HepG2 (cell line): ENCODE data around the gene SNX13. TPM values are rescaled to one million over a fixed set of nuclear protein-coding genes. Genes with fewer than 3 reads are reported as not detected.

Experiments
- ATF7 ChIP-seq, 2 experiments: fragments of 450-650 bp in 1 of 2; sonication (generic) in 1 of 2; formaldehyde crosslinking in 1 of 2; IDR thresholded peaks; 2 replicates each; pipeline versions ENCODE4 v1.4.0 to v1.6.1; 2016 to 2020; ENCODE audit warnings: antibody characterized with exemption in 1 of 2, mild to moderate bottlenecking in 1 of 2, missing genetic modification reagents in 1 of 2
- DNMT3B ChIP-seq: conservative IDR thresholded peaks from 2 replicates; pipeline ENCODE4 v1.6.1; 2016; ENCODE audit warnings: missing biosample characterization, control low read depth
- FOXO1 ChIP-seq: sonication (generic); formaldehyde crosslinking; IDR thresholded peaks from 2 replicates; pipeline ENCODE4 v1.4.0; 2020; ENCODE audit warnings: missing genetic modification reagents
- GATAD1 ChIP-seq: IDR thresholded peaks from 2 replicates; pipeline ENCODE4 v1.6.1; 2016; ENCODE audit warnings: missing genetic modification reagents, missing compliant biosample characterization
- IKZF1 ChIP-seq: fragments of 450-650 bp; IDR thresholded peaks from 2 replicates; pipeline ENCODE4 v1.7.1; 2016
- NFIC ChIP-seq: IDR thresholded peaks from 2 replicates; pipeline ENCODE4 v1.6.1; 2012; ENCODE audit warnings: mild to moderate bottlenecking, low read length, inconsistent platforms
- SMAD1 ChIP-seq: sonication (generic); formaldehyde crosslinking; IDR thresholded peaks from 2 replicates; pipeline ENCODE4 v1.4.0; 2020; ENCODE audit warnings: missing genetic modification reagents, low read depth, mild to moderate bottlenecking, borderline replicate concordance
- SNAI1 ChIP-seq: sonication (generic); formaldehyde crosslinking; IDR thresholded peaks from 2 replicates; pipeline ENCODE4 v1.5.0; 2020; ENCODE audit warnings: mild to moderate bottlenecking, missing genetic modification reagents, borderline replicate concordance
- ZBTB3 ChIP-seq: sonication (generic); formaldehyde crosslinking; IDR thresholded peaks from 2 replicates; pipeline ENCODE4 v1.4.0; 2020; ENCODE audit warnings: low read depth, mild to moderate bottlenecking, moderate library complexity, missing genetic modification reagents, borderline replicate concordance
- ZIK1 ChIP-seq: sonication (generic); formaldehyde crosslinking; IDR thresholded peaks from 2 replicates; pipeline ENCODE4 v1.5.0; 2020; ENCODE audit warnings: mild to moderate bottlenecking, low read depth, missing genetic modification reagents, borderline replicate concordance
- ZKSCAN8 ChIP-seq: IDR thresholded peaks from 2 replicates; pipeline ENCODE4 v1.6.1; 2016; ENCODE audit warnings: borderline replicate concordance, missing genetic modification reagents, missing compliant biosample characterization
- ZNF10 ChIP-seq: sonication (generic); formaldehyde crosslinking; IDR thresholded peaks from 2 replicates; pipeline ENCODE4 v1.4.0; 2020; ENCODE audit warnings: mild to moderate bottlenecking, low read depth, missing genetic modification reagents, borderline replicate concordance
- ZNF180 ChIP-seq: sonication (generic); formaldehyde crosslinking; IDR thresholded peaks from 2 replicates; pipeline ENCODE4 v1.4.0; 2020; ENCODE audit warnings: low read depth, missing genetic modification reagents, borderline replicate concordance
- ZNF234 ChIP-seq: sonication (generic); formaldehyde crosslinking; conservative IDR thresholded peaks from 2 replicates; pipeline ENCODE4 v1.5.1; 2020; ENCODE audit warnings: mild to moderate bottlenecking, missing genetic modification reagents
- ZNF33B ChIP-seq: sonication (generic); formaldehyde crosslinking; IDR thresholded peaks from 2 replicates; pipeline ENCODE4 v1.5.1; 2020; ENCODE audit warnings: mild to moderate bottlenecking, missing genetic modification reagents
- ZNF446 ChIP-seq: sonication (generic); formaldehyde crosslinking; IDR thresholded peaks from 2 replicates; pipeline ENCODE4 v1.5.0; 2020; ENCODE audit warnings: mild to moderate bottlenecking, missing genetic modification reagents
- ZSCAN29 ChIP-seq: sonication (generic); formaldehyde crosslinking; conservative IDR thresholded peaks from 2 replicates; pipeline ENCODE4 v1.4.0; 2020; ENCODE audit warnings: mild to moderate bottlenecking, missing genetic modification reagents
- polyA plus RNA-seq, 8 experiments: library from polyadenylated mRNA; depleted of rRNA in 3 of 8; stranded (reverse) in 7 of 8; unstranded in 1 of 8; fragments of >200 nt; fragmentation: Illumina TruSeq in 4 of 8; extraction: Trizol in 4 of 8; gene quantifications; 2 replicates each; pipeline versions ENCODE4 v1.2.1 to v1.2.3, GENCODE V29; 2011 to 2016; ENCODE audit warnings: low read depth in 4 of 8, missing spikeins in 1 of 8, mixed read lengths in 1 of 8; ENCODE audit not compliant: insufficient read depth in 1 of 8
- total RNA-seq, 5 experiments: library from RNA; depleted of rRNA; stranded (reverse); fragments of >200 nt; fragmentation: Illumina TruSeq; extraction: Trizol; gene quantifications; 2 replicates each; pipeline ENCODE4 v1.2.3, GENCODE V29; 2016; ENCODE audit warnings: low read depth in 1 of 5
- TF ChIP-seq, protein P1 (sequence below): sonication (generic); formaldehyde crosslinking; IDR thresholded peaks from 2 replicates; pipeline ENCODE4 v1.5.1; 2020; ENCODE audit warnings: mild to moderate bottlenecking, missing genetic modification reagents, moderate library complexity
- TF ChIP-seq, protein P2 (sequence below): sonication (generic); formaldehyde crosslinking; IDR thresholded peaks from 2 replicates; pipeline ENCODE4 v1.4.0; 2020; ENCODE audit warnings: mild to moderate bottlenecking, missing genetic modification reagents
- TF ChIP-seq, protein P3 (sequence below): sonication (generic); formaldehyde crosslinking; IDR thresholded peaks from 2 replicates; pipeline ENCODE4 v1.5.1; 2020; ENCODE audit warnings: missing genetic modification reagents, mild to moderate bottlenecking, borderline replicate concordance
- TF ChIP-seq, protein P4 (sequence below): sonication (generic); formaldehyde crosslinking; IDR thresholded peaks from 2 replicates; pipeline ENCODE4 v1.8.0; 2022; ENCODE audit warnings: missing genetic modification reagents, low read depth, mild to moderate bottlenecking, borderline replicate concordance

Gene SNX13
- total and polyA plus RNA-seq, 2 of the 13 experiments (the other 11 are each of a cell fraction or from before 2014, with no cell fraction given), result 14.3 to 32.3 TPM

DNA sequence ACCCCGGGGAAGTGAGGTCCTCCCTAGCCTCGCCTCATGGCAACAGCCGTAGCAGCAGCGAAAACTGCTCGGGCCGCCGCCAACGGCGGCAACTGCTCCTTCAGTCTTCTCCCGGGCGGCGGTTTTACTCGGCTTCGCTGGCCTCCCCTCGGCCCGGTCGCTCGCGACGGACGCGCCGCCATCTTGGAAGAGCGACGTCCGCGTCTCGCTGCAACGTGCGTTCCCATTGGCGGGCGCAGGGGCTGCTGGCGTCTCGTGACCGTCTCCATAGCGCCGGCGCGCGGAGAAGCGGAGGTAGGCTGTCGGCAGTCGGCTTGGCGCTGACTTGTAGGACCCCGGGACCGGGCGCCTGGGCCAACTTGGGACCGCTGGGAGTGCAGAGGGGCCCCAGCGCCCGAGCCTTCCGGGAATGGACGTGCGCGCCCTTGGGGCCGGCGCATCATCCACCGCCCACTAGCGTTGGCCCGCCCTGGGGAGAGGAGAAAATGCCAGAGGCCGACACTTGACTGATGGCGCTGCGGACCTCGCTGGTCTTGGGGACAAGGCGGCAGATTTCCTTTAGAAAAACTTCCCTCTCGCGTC lies at the start of gene SNX13 (continued):
- TF ChIP-seq, protein P1, sequence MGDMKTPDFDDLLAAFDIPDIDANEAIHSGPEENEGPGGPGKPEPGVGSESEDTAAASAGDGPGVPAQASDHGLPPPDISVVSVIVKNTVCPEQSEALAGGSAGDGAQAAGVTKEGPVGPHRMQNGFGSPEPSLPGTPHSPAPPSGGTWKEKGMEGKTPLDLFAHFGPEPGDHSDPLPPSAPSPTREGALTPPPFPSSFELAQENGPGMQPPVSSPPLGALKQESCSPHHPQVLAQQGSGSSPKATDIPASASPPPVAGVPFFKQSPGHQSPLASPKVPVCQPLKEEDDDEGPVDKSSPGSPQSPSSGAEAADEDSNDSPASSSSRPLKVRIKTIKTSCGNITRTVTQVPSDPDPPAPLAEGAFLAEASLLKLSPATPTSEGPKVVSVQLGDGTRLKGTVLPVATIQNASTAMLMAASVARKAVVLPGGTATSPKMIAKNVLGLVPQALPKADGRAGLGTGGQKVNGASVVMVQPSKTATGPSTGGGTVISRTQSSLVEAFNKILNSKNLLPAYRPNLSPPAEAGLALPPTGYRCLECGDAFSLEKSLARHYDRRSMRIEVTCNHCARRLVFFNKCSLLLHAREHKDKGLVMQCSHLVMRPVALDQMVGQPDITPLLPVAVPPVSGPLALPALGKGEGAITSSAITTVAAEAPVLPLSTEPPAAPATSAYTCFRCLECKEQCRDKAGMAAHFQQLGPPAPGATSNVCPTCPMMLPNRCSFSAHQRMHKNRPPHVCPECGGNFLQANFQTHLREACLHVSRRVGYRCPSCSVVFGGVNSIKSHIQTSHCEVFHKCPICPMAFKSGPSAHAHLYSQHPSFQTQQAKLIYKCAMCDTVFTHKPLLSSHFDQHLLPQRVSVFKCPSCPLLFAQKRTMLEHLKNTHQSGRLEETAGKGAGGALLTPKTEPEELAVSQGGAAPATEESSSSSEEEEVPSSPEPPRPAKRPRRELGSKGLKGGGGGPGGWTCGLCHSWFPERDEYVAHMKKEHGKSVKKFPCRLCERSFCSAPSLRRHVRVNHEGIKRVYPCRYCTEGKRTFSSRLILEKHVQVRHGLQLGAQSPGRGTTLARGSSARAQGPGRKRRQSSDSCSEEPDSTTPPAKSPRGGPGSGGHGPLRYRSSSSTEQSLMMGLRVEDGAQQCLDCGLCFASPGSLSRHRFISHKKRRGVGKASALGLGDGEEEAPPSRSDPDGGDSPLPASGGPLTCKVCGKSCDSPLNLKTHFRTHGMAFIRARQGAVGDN (CRISPR knock-in tag), result peak; percentile 91
- TF ChIP-seq ATF7 (IDR thresholded peaks at IDR 0.05) (no peak), ATF7 (CRISPR knock-in tag; IDR thresholded peaks at IDR 0.05) (no peak), ZNF446 (CRISPR knock-in tag) (no peak), ZNF33B (peak; percentile 72; the same call in 1 of the 2 replicates), ZNF180 (CRISPR knock-in tag) (no peak), DNMT3B (0 out of 2 replicates have a peak, but pooled peaks have one; percentile 29), ZNF234 (CRISPR knock-in tag) (peak; percentile 54; the same call in 1 of the 2 replicates), ZNF10 (CRISPR knock-in tag) (no peak), ZKSCAN8 (CRISPR knock-in tag) (no peak), ZBTB3 (CRISPR knock-in tag) (peak; percentile 35; the same call in 1 of the 2 replicates), SMAD1 (CRISPR knock-in tag) (peak; percentile 65; the same call in 1 of the 2 replicates), NFIC (no peak), IKZF1 (no peak), SNAI1 (no peak; the same call in 1 of the 2 replicates), FOXO1 (CRISPR knock-in tag) (0 out of 2 replicates have a peak, but pooled peaks have one; percentile 34), GATAD1 (CRISPR knock-in tag) (peak; percentile 88), ZSCAN29 (CRISPR knock-in tag) (no peak), ZIK1 (CRISPR knock-in tag) (no peak; the same call in 1 of the 2 replicates)
- TF ChIP-seq, protein P2, sequence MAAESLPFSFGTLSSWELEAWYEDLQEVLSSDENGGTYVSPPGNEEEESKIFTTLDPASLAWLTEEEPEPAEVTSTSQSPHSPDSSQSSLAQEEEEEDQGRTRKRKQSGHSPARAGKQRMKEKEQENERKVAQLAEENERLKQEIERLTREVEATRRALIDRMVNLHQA (CRISPR knock-in tag), result no peak
- TF ChIP-seq, protein P3, sequence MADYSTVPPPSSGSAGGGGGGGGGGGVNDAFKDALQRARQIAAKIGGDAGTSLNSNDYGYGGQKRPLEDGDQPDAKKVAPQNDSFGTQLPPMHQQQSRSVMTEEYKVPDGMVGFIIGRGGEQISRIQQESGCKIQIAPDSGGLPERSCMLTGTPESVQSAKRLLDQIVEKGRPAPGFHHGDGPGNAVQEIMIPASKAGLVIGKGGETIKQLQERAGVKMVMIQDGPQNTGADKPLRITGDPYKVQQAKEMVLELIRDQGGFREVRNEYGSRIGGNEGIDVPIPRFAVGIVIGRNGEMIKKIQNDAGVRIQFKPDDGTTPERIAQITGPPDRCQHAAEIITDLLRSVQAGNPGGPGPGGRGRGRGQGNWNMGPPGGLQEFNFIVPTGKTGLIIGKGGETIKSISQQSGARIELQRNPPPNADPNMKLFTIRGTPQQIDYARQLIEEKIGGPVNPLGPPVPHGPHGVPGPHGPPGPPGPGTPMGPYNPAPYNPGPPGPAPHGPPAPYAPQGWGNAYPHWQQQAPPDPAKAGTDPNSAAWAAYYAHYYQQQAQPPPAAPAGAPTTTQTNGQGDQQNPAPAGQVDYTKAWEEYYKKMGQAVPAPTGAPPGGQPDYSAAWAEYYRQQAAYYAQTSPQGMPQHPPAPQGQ, result no peak
- TF ChIP-seq, protein P4, sequence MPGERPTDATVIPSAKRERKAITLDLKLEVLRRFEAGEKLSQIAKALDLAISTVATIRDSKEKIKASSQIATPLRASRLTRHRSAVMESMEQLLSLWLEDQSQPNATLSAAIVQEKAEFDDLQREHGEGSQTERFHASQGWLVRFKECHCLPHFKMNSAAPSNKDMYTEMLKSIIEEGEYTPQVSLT (CRISPR knock-in tag), result no peak
